GM12878 (cell line): Measurements from ENCODE around the gene ADGRD2.

Source experiments
- CTCF ChIP-seq, 3 experiments: IDR thresholded peaks in 2 of 3; conservative IDR thresholded peaks in 1 of 3; 2 replicates each; pipeline ENCODE4 v1.5.1; 2011; ENCODE audit warnings: low read depth in 3 of 3, low read length in 3 of 3, mild to moderate bottlenecking in 3 of 3, control low read depth in 2 of 3, moderate library complexity in 2 of 3, inconsistent platforms in 1 of 3, mixed read lengths in 1 of 3; ENCODE audit not compliant: control insufficient read depth in 2 of 3, insufficient read depth in 1 of 3; ENCODE audit errors: extremely low read depth in 1 of 3
- EZH2 ChIP-seq: IDR thresholded peaks from 2 replicates; pipeline ENCODE4 v1.6.1; 2012; ENCODE audit warnings: low read depth, mild to moderate bottlenecking, control low read depth, inconsistent platforms, low read length, borderline replicate concordance; ENCODE audit not compliant: control insufficient read depth
- LARP7 ChIP-seq: fragments of 450-650 bp; IDR thresholded peaks from 2 replicates; pipeline ENCODE4 v1.6.1; 2017; ENCODE audit warnings: mild to moderate bottlenecking

- TF ChIP-seq LARP7 = no peak
- TF ChIP-seq CTCF (IDR thresholded peaks at IDR 0.05 in 2 of 3, conservative IDR thresholded peaks at IDR 0.05 in 1 of 3; ENCODE audit: control insufficient read depth in 2 of 3, extremely low read depth in 1 of 3, insufficient read depth in 1 of 3, low read depth in 3 of 3, low read length in 3 of 3) = no peak
- TF ChIP-seq EZH2 = no peak
Observed at GRCh38 chr9:124442379-124442778, 7.9 kb upstream of the ADGRD2 start.
